ENCODE results near the gene THOP1.

- TF ChIP-seq CTCF (IDR thresholded peaks at IDR 0.05; ENCODE audit: low read length), result no peak
- TF ChIP-seq EZH2 (IDR thresholded peaks at IDR 0.05; ENCODE audit: borderline replicate concordance, low read length), result no peak
Measured at GRCh38 chr19:2774953-2775555, 10.2 kb upstream of the THOP1 start.
